IPS-11a (cell line): Measurements from ENCODE around the gene IKBKE.

ENCODE experiments used
- H3K4me3 ChIP-seq: one replicate; pipeline ENCODE4 v1.5.1; 2013; ENCODE audit warnings: low read depth, low read length, control low read depth

Gene IKBKE

GRCh38 chr1:206453111-206453510 lies 17.2 kb upstream of the IKBKE start:
- H3K4me3 ChIP-seq: no peak overlapping the region

GRCh38 chr1:206455289-206455665 lies 15.0 kb upstream of the IKBKE start:
- H3K4me3 ChIP-seq: no peak overlapping the region

GRCh38 chr1:206455666-206456344 lies 14.5 kb upstream of the IKBKE start:
- H3K4me3 ChIP-seq: no peak overlapping the region

GRCh38 chr1:206456577-206457370 lies 13.5 kb upstream of the IKBKE start:
- no peak overlapping the region for H3K4me3 ChIP-seq

GRCh38 chr1:206457408-206458120 lies 12.7 kb upstream of the IKBKE start:
- H3K4me3 ChIP-seq: no peak overlapping the region

GRCh38 chr1:206459703-206460102 lies 10.6 kb upstream of the IKBKE start:
- no peak overlapping the region for H3K4me3 ChIP-seq

GRCh38 chr1:206460836-206461426 lies 9.3 kb upstream of the IKBKE start:
- no peak overlapping the region for H3K4me3 ChIP-seq

- no peak overlapping the region for H3K4me3 ChIP-seq
Measured at GRCh38 chr1:206461602-206462455, 8.4 kb upstream of the IKBKE start.

GRCh38 chr1:206463137-206463536 lies 7.1 kb upstream of the IKBKE start:
- H3K4me3 ChIP-seq: no peak overlapping the region

GRCh38 chr1:206463911-206464310 lies 6.4 kb upstream of the IKBKE start:
- no peak overlapping the region for H3K4me3 ChIP-seq

GRCh38 chr1:206464456-206464964 lies 5.8 kb upstream of the IKBKE start:
- H3K4me3 ChIP-seq: no peak overlapping the region

GRCh38 chr1:206465951-206466350 lies 4.3 kb upstream of the IKBKE start:
- no peak overlapping the region for H3K4me3 ChIP-seq

- no peak overlapping the region for H3K4me3 ChIP-seq
Measured at GRCh38 chr1:206466840-206467649, 3.2 kb upstream of the IKBKE start.

- H3K4me3 ChIP-seq: no peak overlapping the region
Measured at GRCh38 chr1:206467915-206468314, 2.4 kb upstream of the IKBKE start.

GRCh38 chr1:206468571-206468970 lies 1.7 kb upstream of the IKBKE start:
- H3K4me3 ChIP-seq: no peak overlapping the region

- no peak overlapping the region for H3K4me3 ChIP-seq
Measured at GRCh38 chr1:206469411-206469932, 804 bp upstream of the IKBKE start.

GRCh38 chr1:206470692-206471414 lies 577 bp downstream of the IKBKE start:
- H3K4me3 ChIP-seq: peak overlapping the region; percentile 31

GRCh38 chr1:206471415-206471801 lies 1.1 kb downstream of the IKBKE start:
- peak overlapping the region; percentile 31 for H3K4me3 ChIP-seq

GRCh38 chr1:206472024-206472423 lies 1.7 kb downstream of the IKBKE start:
- H3K4me3 ChIP-seq: no peak overlapping the region
